ENCODE data around the gene PKNOX2. TPM values are rescaled to one million over a fixed set of nuclear protein-coding genes. Genes with fewer than 3 reads are reported as not detected.

PKNOX2 gene
- total RNA-seq, 2 donors from 2014 or later, result 4.0 to 6.9 TPM

DNA sequence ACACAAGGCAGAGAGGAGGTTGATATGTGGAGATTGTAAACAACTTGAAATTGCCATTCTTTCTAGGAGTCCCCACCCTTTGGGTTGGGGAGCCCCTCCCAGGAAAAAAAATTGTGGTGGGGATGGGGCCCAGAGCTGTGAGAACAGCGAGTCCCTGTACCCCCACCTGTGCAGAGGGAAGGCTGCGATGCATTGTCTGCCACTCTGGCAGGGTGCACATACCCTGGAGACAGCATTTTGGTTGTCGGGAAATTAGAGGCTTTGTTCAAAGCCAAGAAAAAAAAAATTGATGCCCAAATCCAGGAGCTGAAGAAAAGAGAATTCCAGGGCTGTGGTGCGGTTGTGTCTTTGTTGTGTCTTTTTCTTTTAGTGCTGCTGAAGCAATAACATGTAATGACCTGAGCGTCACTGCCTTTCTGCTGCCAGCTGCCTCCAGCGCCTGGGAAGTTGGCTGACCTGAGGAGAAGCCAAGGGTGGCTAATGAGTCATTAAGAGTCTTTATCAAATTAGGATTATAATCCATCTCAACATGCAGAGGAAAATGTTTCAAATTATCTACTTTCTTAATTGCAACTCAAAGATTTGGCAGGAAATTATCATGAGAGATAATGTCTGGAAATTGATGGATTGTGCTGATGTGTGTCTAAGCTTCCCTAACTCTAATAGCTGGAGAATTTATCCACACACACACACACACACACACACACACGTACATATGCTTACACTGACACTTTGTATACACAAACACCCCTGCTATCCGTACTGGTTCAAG, 8.0 kb upstream of the PKNOX2 start:
- Mint-ChIP-seq H3K9me3 (no peaks in the 10 kb centered on the region), H3K27me3 (ENCODE audit: insufficient read depth) (peaks cover 15% of the 10 kb centered on the region), H3K27ac (no peak overlapping the region), H3K4me1 (peaks cover 1% of the 10 kb centered on the region), H3K36me3 (ENCODE audit: low read depth) (no peaks in the 10 kb centered on the region), H3K4me3 (no peak overlapping the region)
- 87 to 88% methylated on average over 2 to 8 of the region's 8 CpGs for WGBS, 2 experiments (ENCODE audit: insufficient coverage in 1 of 2, insufficient read length in 1 of 2)
- Histone ChIP-seq H3K9me3 (ENCODE audit: control insufficient read depth, low read length) (no peaks in the 10 kb centered on the region), H3K4me3 (ENCODE audit: low read length) (no peak overlapping the region), H3K27ac (ENCODE audit: low read depth, low read length) (peak overlapping the region; percentile 51), H3K4me1 (ENCODE audit: control insufficient read depth, insufficient read depth, low read length) (no peaks in the 10 kb centered on the region), H3K36me3 (ENCODE audit: control insufficient read depth, insufficient read depth, low read length) (no peaks in the 10 kb centered on the region), H3K27me3 (ENCODE audit: control insufficient read depth, insufficient read depth, low read length, poor library complexity, severe bottlenecking) (no peaks in the 10 kb centered on the region), H3K9ac (ENCODE audit: extremely low read depth, low read length, poor library complexity, severe bottlenecking) (no peak overlapping the region)
- TF ChIP-seq CTCF (conservative IDR thresholded peaks at IDR 0.05), result no peak
- DNase-seq, result no peak

GRCh38 chr11:125157118-125157733, 7.3 kb upstream of the PKNOX2 start:
- TF ChIP-seq CTCF (conservative IDR thresholded peaks at IDR 0.05), result no peak
- peaks cover 3% of the 10 kb centered on the region for H3K4me1 Mint-ChIP-seq
- DNase-seq, result no peak
- Histone ChIP-seq H3K36me3 (ENCODE audit: control insufficient read depth, insufficient read depth, low read length) (no peaks in the 10 kb centered on the region), H3K27me3 (ENCODE audit: control insufficient read depth, insufficient read depth, low read length, poor library complexity, severe bottlenecking) (no peaks in the 10 kb centered on the region), H3K9ac (ENCODE audit: extremely low read depth, low read length, poor library complexity, severe bottlenecking) (no peak overlapping the region), H3K4me1 (ENCODE audit: control insufficient read depth, insufficient read depth, low read length) (no peaks in the 10 kb centered on the region), H3K4me3 (ENCODE audit: low read length) (no peak overlapping the region), H3K27ac (ENCODE audit: low read depth, low read length) (no peak overlapping the region), H3K9me3 (ENCODE audit: control insufficient read depth, low read length) (no peaks in the 10 kb centered on the region)
- H3K36me3 Mint-ChIP-seq (ENCODE audit: low read depth), result no peaks in the 10 kb centered on the region
- peaks cover 17% of the 10 kb centered on the region for H3K27me3 Mint-ChIP-seq (ENCODE audit: insufficient read depth)
- H3K27ac Mint-ChIP-seq, result no peak overlapping the region
- no peak overlapping the region for H3K4me3 Mint-ChIP-seq
- 83 to 96% methylated on average over 4 to 6 of the region's 6 CpGs for WGBS, 2 experiments (ENCODE audit: insufficient coverage in 1 of 2, insufficient read length in 1 of 2)
- no peaks in the 10 kb centered on the region for H3K9me3 Mint-ChIP-seq

- TF ChIP-seq CTCF (conservative IDR thresholded peaks at IDR 0.05), result no peak
- Mint-ChIP-seq H3K36me3 (ENCODE audit: low read depth) (no peaks in the 10 kb centered on the region), H3K9me3 (no peaks in the 10 kb centered on the region), H3K4me3 (no peak overlapping the region), H3K27ac (no peak overlapping the region), H3K27me3 (ENCODE audit: insufficient read depth) (peaks cover 17% of the 10 kb centered on the region), H3K4me1 (peaks cover 12% of the 10 kb centered on the region)
- Histone ChIP-seq H3K27me3 (ENCODE audit: control insufficient read depth, insufficient read depth, low read length, poor library complexity, severe bottlenecking) (no peaks in the 10 kb centered on the region), H3K9me3 (ENCODE audit: control insufficient read depth, low read length) (no peaks in the 10 kb centered on the region), H3K27ac (ENCODE audit: low read depth, low read length) (no peak overlapping the region), H3K4me3 (ENCODE audit: low read length) (no peak overlapping the region), H3K4me1 (ENCODE audit: control insufficient read depth, insufficient read depth, low read length) (peaks cover 6% of the 10 kb centered on the region), H3K36me3 (ENCODE audit: control insufficient read depth, insufficient read depth, low read length) (no peaks in the 10 kb centered on the region), H3K9ac (ENCODE audit: extremely low read depth, low read length, poor library complexity, severe bottlenecking) (no peak overlapping the region)
- DNase-seq, result no peak
- 90 to 94% methylated on average over 9 to 10 of the region's 10 CpGs for WGBS, 2 experiments (ENCODE audit: insufficient coverage in 1 of 2, insufficient read length in 1 of 2)
These were observed 6.4 kb upstream of the PKNOX2 start for GRCh38 chr11:125157953-125158680.

Measured in endodermal cell (in vitro differentiated cells).